GM18868 (cell line): ENCODE measurements around the gene KIAA1217.

Experiments
- ATAC-seq: cut with Tn5 transposase; IDR thresholded peaks from one replicate; pipeline ENCODE4 v1.9.1; 2021; ENCODE audit warnings: mild to moderate bottlenecking, moderate library complexity; ENCODE audit not compliant: unreplicated experiment

Gene KIAA1217

DNA sequence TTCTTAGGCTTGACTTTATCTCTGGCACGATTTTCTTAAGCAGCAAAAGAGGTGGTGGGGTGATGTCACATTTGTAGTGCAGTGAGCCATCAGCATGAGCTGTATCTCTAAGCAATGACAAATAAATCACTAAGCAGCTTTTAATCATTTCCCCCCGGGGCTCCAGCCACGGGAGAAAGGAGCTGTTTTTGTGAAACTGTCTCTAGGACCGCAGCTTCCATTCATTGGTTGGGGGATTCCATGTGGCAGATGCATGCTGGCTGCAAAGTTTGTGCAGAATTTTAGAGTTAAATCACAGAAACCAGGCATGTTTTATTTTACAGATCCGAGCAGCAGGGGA is 464 bp downstream of the KIAA1217 start:
- ATAC-seq: peak; percentile 36

DNA sequence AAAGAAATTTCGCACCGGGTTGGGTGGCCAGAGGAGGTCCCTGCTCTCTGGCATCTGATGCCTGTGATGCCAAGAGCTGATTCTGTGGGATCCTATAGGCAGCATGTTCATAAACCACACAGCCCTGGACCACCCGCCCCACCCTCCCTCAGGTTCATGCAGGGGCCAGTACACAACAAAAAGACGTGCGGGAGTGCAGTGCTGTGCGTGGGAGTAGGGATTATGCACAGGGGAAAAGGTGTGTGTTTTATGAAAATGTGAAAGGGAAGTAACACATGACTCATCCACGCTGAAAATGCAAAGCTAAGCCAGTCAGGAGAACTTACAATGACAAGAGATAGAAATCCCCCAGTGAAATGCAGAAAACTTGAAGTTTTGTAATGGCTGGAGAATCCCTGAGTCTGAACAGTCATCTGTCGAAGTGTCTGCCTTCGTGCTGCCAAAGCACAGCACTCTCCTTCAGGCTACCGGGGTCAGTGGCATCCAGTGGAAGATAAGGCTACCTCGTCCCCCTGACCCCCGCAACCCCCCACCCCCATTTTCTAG is 1.1 kb downstream of the KIAA1217 start:
- ATAC-seq: peak; percentile 66

DNA sequence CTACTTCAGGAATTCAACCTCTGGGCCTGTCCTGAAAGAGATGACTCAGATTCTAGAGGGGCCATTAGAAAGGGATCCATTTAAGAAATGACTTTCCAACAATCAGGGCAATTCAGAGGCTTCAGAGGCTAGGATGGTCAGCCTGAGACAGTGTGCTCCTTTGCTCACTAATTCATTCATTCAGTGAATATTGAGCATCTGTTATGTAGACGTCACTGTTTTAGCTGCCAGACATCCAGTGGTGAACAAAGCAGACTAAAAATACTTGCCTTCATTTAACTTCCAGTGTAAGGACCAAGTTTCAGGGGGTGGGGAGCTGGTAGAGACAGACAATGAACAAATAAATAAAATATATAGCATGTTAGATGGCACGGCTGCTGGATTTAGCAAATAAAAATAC is 1.6 kb downstream of the KIAA1217 start:
- ATAC-seq: peak; percentile 1

DNA sequence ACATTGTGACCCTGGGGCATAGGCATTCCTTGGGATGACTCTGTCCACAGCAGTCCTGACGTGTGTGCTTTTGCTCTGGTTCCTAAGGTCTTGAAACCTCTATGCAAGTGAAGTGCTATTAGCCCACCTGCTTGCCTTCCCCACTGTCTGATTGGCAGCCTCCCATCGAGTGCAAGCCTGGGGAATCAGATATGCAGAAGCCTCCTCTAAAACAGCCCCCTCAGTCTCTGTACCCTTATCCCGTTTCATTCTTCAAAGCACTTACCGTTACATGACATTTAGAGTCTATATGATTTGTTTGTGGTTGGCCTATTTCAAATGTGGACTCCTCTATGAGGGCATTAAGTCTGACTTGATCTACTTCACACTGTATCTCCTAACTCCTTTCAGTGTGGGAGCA is 4.3 kb downstream of the KIAA1217 start:
- no peak for ATAC-seq

DNA sequence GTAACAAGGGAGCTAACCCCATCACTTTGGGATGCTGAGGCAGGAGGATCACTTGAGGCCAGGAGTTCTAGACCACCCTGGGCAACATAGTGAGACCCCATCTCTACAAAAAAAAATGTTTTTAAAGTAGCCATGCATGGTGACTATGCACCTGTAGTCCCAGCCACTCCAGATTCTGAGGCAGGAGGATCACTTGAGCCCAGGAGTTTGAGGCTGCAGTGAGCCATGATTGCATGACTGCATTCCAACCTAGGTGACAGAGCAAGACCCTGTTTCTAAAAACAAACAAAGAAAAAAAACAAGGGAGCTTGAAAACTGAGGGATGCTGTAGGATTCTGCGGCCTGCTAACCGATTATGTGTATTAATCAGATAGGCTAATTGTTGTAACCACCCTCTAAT is 4.9 kb downstream of the KIAA1217 start:
- ATAC-seq: no peak

DNA sequence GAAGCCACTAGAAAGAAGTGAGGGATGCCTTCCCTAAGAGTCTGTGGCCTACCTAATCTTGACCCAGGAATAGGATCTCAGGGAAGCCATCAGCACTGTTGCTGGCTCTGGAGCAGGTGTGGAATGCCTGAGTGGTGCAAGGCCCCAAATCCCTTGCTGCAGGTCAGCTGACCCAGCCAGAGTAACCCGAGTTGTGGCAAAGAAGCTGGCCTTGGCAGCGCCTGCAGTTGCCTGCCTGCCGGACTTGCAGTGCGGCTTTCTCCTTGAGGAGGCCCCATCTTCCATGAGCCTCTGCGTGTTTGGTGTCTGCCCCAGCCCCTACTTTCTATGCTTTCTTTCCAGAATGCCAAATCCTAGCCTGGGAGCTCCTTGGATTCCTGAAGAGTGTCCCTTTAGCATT is 5.8 kb downstream of the KIAA1217 start:
- no peak for ATAC-seq

DNA sequence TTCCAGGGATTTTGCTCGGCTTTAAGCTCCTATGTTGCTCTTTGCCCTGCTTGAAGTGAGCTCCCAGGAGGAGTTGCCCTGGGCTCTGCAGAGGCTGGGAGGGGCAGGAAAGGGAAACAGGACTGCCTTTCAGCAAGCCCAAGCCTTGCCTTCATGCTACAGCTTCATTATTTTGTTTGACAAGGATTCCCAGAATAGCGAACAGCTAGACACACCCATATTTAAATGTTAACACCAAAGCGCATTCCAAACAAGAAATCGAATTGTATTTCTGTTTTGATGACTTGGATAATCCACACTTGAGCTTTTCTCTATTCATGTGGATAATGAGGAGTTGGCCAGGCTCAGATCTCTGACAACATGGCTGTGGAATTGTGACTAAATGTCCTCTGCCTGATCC is 6.3 kb downstream of the KIAA1217 start:
- ATAC-seq: no peak

DNA sequence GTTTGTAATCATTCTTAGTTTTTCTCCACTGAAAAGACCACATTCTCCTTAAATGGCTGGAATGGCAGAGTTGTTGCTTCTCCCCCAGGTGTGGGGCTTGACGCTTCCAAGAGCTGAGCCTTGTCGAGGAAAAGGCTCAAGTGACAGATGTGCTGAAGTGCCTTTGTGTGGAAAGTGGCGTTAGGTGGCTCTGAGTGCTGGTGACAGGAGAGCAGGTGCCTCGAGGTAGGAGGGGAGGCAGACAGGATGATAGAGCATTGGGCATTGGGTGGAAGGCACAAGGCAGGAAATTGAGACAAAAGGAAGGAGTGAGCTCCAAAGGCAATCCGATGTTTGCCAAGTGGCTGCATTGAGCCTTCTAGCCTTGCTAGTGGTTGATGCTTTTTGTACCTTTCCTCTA is 6.7 kb downstream of the KIAA1217 start:
- no peak for ATAC-seq

DNA sequence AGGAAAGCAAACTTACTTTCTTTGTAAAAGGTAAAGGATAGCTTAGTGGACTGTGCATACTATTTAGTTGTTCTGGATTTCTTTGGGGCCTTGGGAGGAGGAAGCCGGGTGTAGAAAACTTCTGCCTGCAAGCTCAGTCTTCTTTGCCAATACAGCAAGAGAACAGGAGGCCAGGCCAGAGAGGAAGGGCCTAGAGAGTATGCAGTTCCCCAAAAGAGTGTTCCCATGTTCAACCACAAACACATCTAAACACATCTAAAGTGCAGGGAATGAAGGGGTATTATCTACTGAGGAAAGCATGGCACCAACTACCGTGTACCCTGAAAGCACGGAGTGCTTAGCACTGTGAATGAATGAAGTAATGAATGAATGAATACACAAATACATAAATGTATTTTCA is 11.0 kb downstream of the KIAA1217 start:
- ATAC-seq: no peak

DNA sequence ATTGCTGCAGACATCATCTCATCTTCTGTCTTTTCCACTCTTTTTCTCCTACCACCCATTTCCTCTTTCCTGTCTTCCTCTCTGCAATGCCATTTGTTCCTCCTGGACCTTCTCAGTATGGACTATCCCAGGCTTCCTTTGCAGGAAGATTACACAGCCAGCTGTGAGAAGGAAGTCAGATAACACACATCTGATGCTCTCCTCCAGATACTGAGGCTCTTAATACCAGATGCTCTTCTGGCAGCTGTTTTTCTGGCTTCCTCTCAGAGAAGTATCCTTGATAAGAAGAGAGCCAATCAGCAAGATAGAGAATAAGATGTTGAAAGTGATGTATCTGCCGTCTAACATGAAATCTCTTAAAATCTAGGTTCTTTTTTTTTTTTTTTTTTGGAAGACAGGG is 14.4 kb downstream of the KIAA1217 start:
- no peak for ATAC-seq

DNA sequence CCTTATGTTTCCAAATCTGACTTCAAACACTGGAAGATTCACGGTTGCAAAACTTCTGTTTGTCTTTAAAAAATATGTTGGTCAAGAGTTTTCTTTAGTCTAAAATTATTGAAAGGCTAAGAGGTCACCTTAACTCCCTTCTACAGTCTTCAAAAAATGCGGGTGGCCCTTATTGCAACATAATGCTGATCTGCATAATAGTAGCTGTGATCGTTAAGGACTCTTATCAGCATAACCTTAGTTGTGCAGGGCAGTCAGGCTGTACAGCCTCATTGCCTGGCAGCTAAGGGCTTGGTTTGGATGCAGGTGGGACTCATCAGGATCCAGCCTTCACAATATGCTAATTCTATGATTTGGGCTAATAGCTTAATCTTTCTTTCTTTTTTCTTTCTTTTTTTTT is 15.0 kb downstream of the KIAA1217 start:
- no peak for ATAC-seq

DNA sequence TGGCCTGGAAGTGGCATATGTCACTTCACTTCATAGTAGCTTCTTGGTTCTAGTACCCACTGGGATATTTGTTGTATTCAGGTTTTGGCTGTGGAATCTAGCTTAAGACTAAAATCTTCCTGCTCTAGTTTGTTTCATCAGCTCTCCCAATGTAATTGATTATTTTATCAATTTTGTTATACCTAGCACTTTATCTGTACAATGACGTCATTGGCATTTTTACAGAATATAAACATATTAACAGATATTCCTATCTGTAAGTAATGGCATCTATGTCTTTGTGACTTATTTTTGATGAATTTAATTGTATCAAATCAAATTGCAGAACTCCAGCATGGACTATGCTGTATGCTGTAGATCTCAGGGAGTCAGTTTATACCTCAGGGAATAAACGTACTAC is 19.7 kb downstream of the KIAA1217 start:
- no peak for ATAC-seq

DNA sequence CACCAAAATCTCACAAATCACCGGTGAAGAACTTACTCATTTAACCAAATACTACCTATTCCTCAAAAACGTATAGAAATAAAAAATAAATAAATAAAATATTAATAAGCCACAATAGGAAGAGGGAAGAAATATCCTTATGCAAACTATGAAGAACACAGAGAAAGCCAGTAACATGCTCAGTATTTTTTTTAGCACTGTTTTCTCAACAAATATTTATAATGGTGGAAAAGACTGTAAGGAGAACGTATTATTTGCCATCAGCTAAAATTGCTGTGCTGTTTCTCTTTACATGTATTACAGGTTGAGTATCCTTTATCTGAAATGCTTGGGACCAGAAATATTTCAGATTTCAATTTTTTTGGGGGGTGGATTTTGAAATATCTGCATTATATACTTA is 21.0 kb downstream of the KIAA1217 start:
- no peak for ATAC-seq

DNA sequence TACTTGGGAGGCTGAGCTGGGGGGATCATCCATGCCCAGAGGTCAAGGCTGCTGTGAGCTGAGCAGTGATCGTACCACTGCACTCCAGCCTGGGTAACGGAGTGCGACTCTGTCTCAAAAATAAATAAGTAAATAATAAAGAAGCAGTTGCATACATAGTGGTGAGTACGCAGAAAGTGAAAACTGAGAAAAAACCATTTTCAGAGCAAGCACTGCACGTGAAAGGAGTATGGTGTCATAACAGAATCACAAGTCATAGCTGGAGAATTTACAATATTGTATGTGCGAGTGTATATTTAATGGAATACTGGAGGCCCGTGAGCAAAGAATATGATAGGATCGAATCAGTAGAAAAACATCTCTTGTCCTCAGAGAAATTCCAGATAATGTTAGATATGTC is 22.3 kb downstream of the KIAA1217 start:
- peak; percentile 66 for ATAC-seq

DNA sequence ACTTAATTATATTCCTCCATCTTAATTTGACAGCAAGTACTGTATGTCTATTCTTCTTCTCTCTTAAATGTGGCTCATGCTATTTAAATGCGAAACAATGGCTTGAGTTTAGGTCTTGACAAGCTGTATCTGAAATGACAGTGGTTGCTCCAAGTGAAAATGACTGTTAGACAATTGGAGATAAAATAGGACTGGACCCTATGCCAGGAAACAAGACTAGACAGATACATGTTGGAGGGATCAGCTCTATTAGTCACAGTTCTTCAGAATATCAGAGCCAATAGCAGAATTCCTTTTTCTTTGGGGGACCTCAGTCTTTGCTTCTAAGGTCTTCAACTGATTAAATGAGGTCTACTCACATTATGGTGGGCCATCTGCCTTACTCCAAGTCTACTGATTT is 25.8 kb downstream of the KIAA1217 start:
- no peak for ATAC-seq

DNA sequence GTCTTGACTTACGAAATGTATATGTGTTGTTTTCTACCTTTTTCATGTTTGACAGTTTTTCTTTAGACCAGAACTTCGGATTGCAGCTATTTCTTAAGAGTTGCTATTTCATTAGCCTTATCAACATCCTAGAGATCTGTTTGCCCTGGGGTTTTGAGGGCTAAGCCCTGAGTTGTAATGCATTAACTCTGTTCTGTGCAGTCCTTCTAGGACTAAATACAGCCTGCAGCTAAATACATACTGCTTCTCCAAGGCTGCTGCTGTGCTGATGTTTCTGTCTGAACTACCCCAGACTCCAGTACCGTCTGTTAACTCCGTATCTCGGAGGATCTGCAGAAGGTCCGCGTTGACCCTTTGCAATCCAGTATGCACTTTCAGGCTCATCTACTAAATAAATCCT is 26.5 kb downstream of the KIAA1217 start:
- no peak for ATAC-seq

DNA sequence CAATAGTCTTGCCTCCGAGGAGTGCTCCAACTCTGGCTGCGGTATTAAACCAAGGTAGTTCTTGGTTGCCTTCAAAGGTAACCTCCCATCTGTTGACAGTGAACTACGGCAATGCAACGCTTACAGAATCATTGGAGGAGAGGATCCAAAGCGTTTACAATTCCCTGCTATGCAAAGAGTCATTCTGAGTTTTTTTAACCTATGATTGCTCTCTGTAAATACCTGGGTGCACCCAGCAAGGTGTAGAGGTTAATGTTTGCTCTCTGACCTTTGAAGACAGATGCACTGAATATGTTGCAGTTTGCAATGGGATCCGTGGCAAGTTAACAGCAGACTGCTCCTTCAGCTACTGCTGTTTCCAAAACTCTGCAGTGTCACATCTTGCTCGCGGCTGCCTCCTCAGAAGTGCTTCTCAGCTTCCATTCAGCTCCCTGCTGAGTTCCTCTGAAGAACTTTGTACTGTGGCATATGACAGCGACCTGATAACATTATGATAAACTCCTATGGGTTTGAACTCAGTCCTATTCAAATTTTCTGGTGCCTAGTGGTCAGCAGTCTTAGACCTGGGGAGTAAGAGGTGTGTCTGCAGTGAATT is 29.0 kb downstream of the KIAA1217 start:
- no peak for ATAC-seq

DNA sequence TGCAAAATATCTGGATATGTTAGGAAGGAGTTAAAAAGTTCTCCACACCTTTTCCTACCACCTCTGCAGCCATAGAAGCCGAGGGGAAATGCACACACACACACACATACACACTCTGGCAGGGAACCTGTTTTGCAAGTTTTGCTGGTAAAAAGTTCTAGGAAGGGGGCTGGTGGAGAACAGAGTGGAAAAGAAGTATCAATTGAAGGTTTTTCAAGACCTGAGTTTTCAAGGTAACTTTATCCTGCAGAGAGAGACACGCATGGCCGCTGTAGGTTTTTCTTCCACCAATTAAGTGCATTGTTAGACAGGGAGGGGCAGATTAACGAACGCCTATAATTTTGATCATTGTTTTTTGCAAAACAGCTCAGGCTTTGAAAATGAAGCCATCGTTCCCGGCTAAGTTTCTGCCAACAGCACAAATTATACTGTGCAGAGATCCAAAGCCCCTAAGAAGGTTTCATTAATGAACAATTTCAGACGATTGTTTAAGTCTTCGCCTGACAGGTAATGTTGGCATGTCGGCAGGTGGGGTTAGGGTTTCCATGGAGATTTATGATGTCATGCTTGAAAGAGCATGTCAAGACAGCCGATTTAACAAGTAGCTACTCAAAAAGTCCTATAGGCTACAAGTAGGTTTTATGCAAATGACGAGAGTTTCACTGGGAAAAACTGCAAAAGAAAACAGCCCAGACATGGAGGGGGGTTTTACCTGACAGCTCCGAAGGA is 29.7 kb downstream of the KIAA1217 start:
- ATAC-seq: no peak

DNA sequence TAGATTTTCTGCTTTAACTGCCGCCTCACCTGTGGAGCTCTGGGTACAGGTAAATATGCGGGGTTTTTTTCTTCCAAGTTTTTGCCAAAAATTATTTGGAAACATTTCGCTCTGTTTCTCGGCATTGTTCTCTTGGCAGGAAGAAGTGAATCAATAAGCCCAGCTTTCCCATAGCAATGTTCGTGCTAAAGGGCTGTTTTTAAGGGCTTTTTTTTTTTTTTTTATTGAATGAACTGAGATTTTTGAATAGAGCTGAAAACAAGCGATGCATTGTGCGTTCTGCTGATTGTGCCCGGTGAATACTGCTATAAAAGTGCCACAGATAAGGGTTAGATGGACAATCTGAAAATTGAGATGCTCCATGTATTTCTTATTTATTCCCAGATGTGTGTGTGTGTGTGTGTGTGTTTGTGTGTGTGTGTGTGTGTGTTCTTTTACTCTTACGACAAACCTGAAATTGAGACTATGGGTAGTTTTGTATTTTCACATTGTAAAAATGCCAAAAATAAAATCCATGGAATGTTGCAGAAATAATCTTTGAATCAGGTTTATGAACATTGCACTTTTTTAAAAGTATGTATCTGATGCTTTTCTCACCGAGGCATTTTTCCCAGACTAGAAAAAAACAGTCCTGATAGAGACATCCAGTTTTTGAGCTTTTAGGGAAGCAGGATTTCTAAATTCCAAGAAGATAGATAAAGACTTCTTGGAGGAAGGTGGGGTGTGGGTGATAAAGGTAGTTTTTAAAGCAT is 30.5 kb downstream of the KIAA1217 start:
- no peak for ATAC-seq

DNA sequence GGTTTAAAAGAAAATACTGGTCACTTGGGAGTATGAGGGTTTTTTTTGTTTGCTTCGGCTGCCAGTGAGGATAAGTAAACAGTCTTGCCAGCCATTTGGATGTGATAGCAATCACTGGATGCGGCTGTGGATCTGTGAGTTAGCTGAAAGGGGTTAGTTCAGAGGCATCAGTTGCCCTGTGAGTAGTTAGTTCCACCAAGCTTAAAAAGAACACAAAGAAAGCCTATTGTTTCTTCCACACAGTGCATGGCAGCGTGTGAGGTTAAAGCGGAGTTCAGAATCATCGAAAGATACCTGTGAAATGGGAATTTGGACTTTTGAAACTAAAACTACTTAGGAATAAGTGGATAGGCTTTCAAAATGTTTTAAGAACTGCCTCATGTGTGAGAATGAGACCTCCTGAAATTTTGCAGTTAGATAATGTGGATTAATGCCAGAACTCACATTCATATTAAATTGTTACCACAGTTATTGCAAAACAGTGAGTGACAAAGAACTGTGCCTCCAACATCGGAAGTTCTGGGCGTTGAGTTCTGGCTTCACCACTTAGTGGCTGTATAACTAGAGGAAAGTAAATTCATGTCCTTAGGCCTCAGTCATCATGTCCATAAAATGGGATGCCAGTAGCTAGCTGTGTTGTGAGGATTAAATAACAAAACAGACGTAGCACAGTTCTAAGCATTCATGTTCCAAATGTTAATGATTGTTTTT is 31.3 kb downstream of the KIAA1217 start:
- ATAC-seq: no peak

DNA sequence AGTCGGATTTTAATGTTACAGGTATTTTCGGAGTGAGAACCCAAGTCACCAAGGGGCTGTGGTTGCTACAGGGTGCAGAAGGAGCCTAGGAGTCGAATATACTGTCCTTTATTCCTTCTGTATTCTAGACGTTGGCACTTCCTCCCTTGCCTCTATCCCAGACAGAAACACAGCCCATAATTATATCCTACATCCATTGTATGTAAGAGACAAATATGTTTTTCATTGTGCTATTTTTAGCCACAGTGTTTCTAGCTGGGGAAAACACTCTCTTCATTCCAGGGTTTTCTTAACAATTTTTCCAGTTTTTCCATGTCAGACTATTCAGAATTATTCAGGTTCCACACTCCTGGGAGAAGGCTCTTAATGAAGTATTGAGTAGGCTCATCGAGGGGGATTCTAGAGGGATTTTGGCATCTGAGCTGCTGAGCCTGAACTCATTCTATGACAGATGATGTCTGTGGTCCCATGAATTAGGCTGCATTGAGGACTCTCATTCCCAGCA is 32.6 kb downstream of the KIAA1217 start:
- ATAC-seq: no peak
